ENCODE results near the gene SLX9.

GRCh38 chr21:44909719-44910118 lies 30.1 kb upstream of the SLX9 start:
- TF ChIP-seq CTCF (IDR thresholded peaks at IDR 0.05) (no peak), POLR2AphosphoS5 (IDR thresholded peaks at IDR 0.05; ENCODE audit: insufficient read depth in 1 of 2, low read depth in 1 of 2) (no peak), POLR2A (IDR thresholded peaks at IDR 0.05) (no peak)
